HG02870 (cell line): ENCODE data around the gene LDLRAD3.
"Not testable (repeated sequence)": the region's sequence is repeated elsewhere in the genome, so short reads cannot be mapped to it uniquely, and the experiment has no call there.

Experiments used
- ATAC-seq: cut with Tn5 transposase; IDR thresholded peaks from one replicate; pipeline ENCODE4 v1.9.1; 2021; ENCODE audit warnings: mild to moderate bottlenecking, moderate library complexity; ENCODE audit not compliant: unreplicated experiment

Gene LDLRAD3

GRCh38 chr11:36039471-36039870 lies 95.6 kb downstream of the LDLRAD3 start:
- no peak for ATAC-seq

GRCh38 chr11:36041988-36042611 lies 98.2 kb downstream of the LDLRAD3 start:
- ATAC-seq = no peak

GRCh38 chr11:36044636-36045035 lies 100.8 kb downstream of the LDLRAD3 start:
- ATAC-seq = no peak

- ATAC-seq = not testable (repeated sequence)
These were observed 102.1 kb downstream of the LDLRAD3 start for GRCh38 chr11:36045945-36046344.

- ATAC-seq = no peak
These were observed 103.1 kb downstream of the LDLRAD3 start for GRCh38 chr11:36046932-36047331.

GRCh38 chr11:36047344-36047743 lies 103.5 kb downstream of the LDLRAD3 start:
- no peak for ATAC-seq

- no peak for ATAC-seq
These were observed 104.8 kb downstream of the LDLRAD3 start for GRCh38 chr11:36048496-36049247.

GRCh38 chr11:36051235-36052144 lies 107.6 kb downstream of the LDLRAD3 start:
- ATAC-seq = no peak

- no peak for ATAC-seq
These were observed 109.4 kb downstream of the LDLRAD3 start for GRCh38 chr11:36053281-36053680.

GRCh38 chr11:36053862-36054261 lies 110.0 kb downstream of the LDLRAD3 start:
- no peak for ATAC-seq

GRCh38 chr11:36054628-36055027 lies 110.8 kb downstream of the LDLRAD3 start:
- ATAC-seq = no peak

- no peak for ATAC-seq
These were observed 112.4 kb downstream of the LDLRAD3 start for GRCh38 chr11:36056160-36056751.

- no peak for ATAC-seq
These were observed 113.6 kb downstream of the LDLRAD3 start for GRCh38 chr11:36057379-36058042.

GRCh38 chr11:36059660-36060059 lies 115.8 kb downstream of the LDLRAD3 start:
- no peak for ATAC-seq

- ATAC-seq = no peak
These were observed 117.1 kb downstream of the LDLRAD3 start for GRCh38 chr11:36060926-36061325.

GRCh38 chr11:36061471-36061870 lies 117.6 kb downstream of the LDLRAD3 start:
- no peak for ATAC-seq

GRCh38 chr11:36062796-36063365 lies 119.0 kb downstream of the LDLRAD3 start:
- ATAC-seq = no peak

GRCh38 chr11:36065436-36065835 lies 121.6 kb downstream of the LDLRAD3 start:
- ATAC-seq = no peak

- no peak for ATAC-seq
These were observed 123.0 kb downstream of the LDLRAD3 start for GRCh38 chr11:36066891-36067290.

GRCh38 chr11:36069576-36070212 lies 125.8 kb downstream of the LDLRAD3 start:
- no peak for ATAC-seq
